HG02973 (cell line): ENCODE measurements around the gene PLTP.

Source experiments
- ATAC-seq: cut with Tn5 transposase; IDR thresholded peaks from one replicate; pipeline ENCODE4 v1.9.1; 2021; ENCODE audit warnings: moderate library complexity; ENCODE audit not compliant: unreplicated experiment

Gene PLTP

DNA sequence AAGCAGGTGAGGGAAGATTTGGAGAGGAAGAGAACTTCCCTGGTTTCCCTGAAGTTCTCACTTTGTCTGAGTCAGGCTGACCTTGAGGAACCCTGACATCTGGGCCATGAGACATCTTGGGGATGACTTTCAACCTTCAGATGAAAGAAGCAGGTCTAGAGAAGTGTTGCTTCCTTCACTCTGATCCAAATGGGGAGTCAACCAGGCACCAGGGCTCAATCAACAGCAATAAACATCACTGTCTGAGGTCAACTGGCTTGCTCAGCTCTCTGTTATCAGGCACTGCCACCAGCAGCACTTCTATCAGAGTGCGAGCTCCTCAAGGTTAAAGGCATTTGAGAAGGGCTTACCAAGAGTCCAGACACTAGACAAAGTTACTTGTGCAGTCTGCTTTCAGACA lies 61.0 kb downstream of the PLTP start:
- no peak for ATAC-seq

GRCh38 chr20:45850238-45850637 lies 61.7 kb downstream of the PLTP start:
- ATAC-seq = no peak

- ATAC-seq = no peak
Observed at GRCh38 chr20:45848969-45849582, 62.9 kb downstream of the PLTP start.
